HG03135 (cell line): ENCODE data around the gene GPAT3.

Experiments used
- ATAC-seq: cut with Tn5 transposase; IDR thresholded peaks from one replicate; pipeline ENCODE4 v1.9.1; 2021; ENCODE audit warnings: mild to moderate bottlenecking, moderate library complexity; ENCODE audit not compliant: unreplicated experiment

The GPAT3 gene

DNA sequence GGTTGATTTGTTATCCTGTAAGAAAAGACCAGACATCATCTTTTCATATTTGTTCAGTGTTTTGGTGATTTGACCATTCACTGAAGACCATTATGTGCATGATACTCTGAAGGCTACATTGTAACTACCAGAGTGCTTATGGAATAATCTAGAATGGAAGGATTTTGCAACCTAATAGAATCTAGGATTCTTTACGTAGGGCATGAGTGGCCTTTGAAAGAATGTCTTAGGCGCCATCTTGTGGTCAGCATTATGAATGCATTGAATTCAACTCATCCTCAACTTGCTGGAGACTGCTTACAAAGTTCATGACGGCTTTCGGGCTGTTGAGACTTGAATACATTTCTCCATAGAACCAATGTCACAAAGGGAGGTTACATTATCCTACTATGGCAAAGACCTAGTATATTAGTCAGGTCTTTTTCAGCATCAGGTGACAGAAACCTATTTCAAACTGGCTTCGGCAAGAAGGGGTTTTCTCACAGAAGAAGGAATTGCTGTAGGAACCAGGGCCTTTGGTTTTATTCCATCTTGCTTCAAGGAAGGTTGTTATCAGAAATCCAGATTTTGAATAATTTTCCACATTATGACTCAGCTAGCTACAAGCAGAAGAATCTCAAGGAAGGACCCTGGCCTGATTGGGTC lies 104.1 kb downstream of the GPAT3 start:
- ATAC-seq, result peak; percentile 52

- no peak for ATAC-seq
Measured at GRCh38 chr4:83643036-83643435, 107.1 kb downstream of the GPAT3 start.

GRCh38 chr4:83644677-83645659 lies 109.1 kb downstream of the GPAT3 start:
- peak; percentile 68 for ATAC-seq

DNA sequence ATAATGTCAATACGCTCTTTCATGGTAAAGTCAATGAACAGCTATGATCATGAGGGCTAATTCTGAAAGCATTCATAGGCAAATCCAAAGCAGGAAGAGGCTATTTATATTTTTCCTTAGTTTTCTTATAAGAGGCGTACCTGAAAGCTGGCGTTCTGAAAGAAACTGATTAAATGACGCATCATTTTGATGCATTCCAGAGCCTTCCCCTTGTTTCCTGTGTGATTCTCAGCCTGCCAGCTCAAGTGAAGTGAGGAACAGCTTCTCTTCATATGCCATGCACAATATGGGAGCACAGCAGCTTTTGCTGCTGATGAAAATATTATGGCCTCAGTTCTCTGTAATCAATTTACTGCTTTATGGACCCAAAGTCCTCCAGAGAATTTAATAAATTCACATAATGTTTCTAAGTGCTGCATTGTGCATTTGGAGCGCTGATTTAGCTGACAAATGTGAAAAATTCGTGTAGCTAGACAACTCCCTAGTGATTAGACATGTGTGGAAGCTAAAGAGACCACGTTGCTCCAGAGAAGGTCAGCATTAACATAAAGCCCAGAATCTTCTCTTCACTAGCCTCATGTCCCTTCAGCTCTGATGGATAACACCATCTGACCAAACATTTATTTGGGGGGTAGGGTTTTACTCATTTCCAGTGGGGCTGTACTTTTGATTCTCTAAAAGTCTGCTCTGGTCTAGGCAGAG lies 110.8 kb downstream of the GPAT3 start:
- no peak for ATAC-seq

DNA sequence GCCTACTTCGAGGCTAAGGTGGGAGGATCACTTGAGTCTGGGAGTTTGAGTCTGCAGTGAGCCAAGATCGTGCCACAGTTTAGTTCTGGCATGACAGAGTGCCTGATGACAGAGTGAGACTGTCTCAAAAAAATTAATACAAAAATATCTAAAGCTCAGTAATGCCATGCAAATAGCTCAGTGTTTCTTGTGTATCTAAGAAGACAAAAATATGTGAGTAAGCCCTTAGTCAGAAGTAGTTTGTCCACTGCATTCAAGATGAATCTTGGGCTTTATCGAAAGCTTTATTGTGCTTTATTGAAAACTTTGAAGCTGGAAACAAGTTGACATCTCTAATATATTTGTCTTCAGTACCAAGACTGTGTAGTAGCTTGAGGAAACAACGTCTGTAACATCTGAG lies 115.9 kb downstream of the GPAT3 start:
- ATAC-seq, result no peak
